ENCODE results near the gene UGT1A1.

Gene UGT1A1

GRCh38 chr2:233819884-233820773 is 60.1 kb downstream of the UGT1A1 start:
- Histone ChIP-seq H3K79me2 (ENCODE audit: insufficient read depth, low read depth) (no peaks in the 10 kb centered on the region), H3K4me3 (IDR thresholded peaks at IDR 0.05; ENCODE audit: insufficient read depth, low read depth, low read length) (no peak overlapping the region), H3K4me2 (no peak overlapping the region), H3K9ac (no peak overlapping the region), H3K36me3 (ENCODE audit: insufficient read depth) (no peaks in the 10 kb centered on the region), H3K27me3 (ENCODE audit: insufficient read depth, low read depth) (no peaks in the 10 kb centered on the region), H3K27ac (no peak overlapping the region), H2AFZ (ENCODE audit: low read depth) (no peak overlapping the region), H4K20me1 (ENCODE audit: insufficient read depth) (no peaks in the 10 kb centered on the region), H3K4me1 (ENCODE audit: low read depth, poor library complexity, severe bottlenecking) (no peaks in the 10 kb centered on the region)
- TF ChIP-seq, protein P1, sequence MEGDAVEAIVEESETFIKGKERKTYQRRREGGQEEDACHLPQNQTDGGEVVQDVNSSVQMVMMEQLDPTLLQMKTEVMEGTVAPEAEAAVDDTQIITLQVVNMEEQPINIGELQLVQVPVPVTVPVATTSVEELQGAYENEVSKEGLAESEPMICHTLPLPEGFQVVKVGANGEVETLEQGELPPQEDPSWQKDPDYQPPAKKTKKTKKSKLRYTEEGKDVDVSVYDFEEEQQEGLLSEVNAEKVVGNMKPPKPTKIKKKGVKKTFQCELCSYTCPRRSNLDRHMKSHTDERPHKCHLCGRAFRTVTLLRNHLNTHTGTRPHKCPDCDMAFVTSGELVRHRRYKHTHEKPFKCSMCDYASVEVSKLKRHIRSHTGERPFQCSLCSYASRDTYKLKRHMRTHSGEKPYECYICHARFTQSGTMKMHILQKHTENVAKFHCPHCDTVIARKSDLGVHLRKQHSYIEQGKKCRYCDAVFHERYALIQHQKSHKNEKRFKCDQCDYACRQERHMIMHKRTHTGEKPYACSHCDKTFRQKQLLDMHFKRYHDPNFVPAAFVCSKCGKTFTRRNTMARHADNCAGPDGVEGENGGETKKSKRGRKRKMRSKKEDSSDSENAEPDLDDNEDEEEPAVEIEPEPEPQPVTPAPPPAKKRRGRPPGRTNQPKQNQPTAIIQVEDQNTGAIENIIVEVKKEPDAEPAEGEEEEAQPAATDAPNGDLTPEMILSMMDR (conservative IDR thresholded peaks at IDR 0.05; ENCODE audit: low read depth, low read length) = no peak

GRCh38 chr2:233820774-233821105 is 60.7 kb downstream of the UGT1A1 start:
- Histone ChIP-seq H3K36me3 (ENCODE audit: insufficient read depth) (no peaks in the 10 kb centered on the region), H3K4me2 (no peak overlapping the region), H4K20me1 (ENCODE audit: insufficient read depth) (no peaks in the 10 kb centered on the region), H3K79me2 (ENCODE audit: insufficient read depth, low read depth) (no peaks in the 10 kb centered on the region), H3K9ac (no peak overlapping the region), H3K27ac (no peak overlapping the region), H3K4me1 (ENCODE audit: low read depth, poor library complexity, severe bottlenecking) (no peaks in the 10 kb centered on the region), H3K27me3 (ENCODE audit: insufficient read depth, low read depth) (no peaks in the 10 kb centered on the region), H3K4me3 (IDR thresholded peaks at IDR 0.05; ENCODE audit: insufficient read depth, low read depth, low read length) (no peak overlapping the region), H2AFZ (ENCODE audit: low read depth) (no peak overlapping the region)
- TF ChIP-seq, protein P1 (conservative IDR thresholded peaks at IDR 0.05; ENCODE audit: low read depth, low read length) = no peak

DNA sequence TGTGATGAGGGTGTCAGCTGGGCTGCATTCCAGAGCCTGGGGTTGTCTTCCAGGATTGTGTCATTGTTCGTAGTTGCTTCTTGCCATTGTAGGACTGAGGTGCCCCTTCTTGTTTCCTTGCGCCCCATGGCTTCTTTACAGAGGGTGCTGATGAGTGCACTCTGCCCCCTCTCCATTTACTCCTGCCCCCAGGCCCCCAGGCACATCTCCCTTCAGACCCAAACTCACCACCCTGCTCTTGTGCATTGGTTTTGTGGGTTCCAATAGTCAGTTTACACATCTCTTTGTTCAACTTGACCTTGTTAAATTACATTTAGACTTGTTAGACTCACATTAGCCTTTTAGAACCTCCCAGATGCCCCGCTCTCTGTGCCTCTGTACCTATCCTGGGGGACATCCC is 61.1 kb downstream of the UGT1A1 start:
- Histone ChIP-seq H3K9ac (no peak overlapping the region), H4K20me1 (ENCODE audit: insufficient read depth) (no peaks in the 10 kb centered on the region), H3K4me2 (no peak overlapping the region), H3K36me3 (ENCODE audit: insufficient read depth) (no peaks in the 10 kb centered on the region), H3K79me2 (ENCODE audit: insufficient read depth, low read depth) (no peaks in the 10 kb centered on the region), H3K27me3 (ENCODE audit: insufficient read depth, low read depth) (no peaks in the 10 kb centered on the region), H3K4me1 (ENCODE audit: low read depth, poor library complexity, severe bottlenecking) (no peaks in the 10 kb centered on the region), H3K27ac (no peak overlapping the region), H2AFZ (ENCODE audit: low read depth) (no peak overlapping the region), H3K4me3 (IDR thresholded peaks at IDR 0.05; ENCODE audit: insufficient read depth, low read depth, low read length) (no peak overlapping the region)
- TF ChIP-seq, protein P1 (conservative IDR thresholded peaks at IDR 0.05; ENCODE audit: low read depth, low read length) = no peak

DNA sequence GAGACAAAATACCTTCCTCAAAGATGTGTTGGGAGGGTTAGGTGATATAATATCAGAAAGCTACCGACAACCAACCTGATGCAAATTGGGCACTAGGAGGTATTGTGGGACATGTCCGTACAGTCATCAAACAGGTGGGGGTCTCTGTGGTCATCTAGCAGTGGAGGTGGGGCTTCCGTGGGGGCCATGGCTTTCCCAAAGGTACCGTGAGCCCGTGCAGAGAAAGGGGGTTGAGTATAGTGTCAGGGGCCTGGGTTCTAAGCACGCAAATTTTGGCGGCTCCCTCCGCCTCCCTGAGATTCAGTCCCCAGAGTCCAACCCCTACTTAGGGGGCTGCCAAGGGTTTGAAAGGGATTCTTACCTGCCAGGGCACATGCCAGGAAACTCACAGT is 61.6 kb downstream of the UGT1A1 start:
- no peaks in the 10 kb centered on the region for H4K20me1 ChIP-seq (ENCODE audit: insufficient read depth)
- H3K4me1 ChIP-seq (ENCODE audit: low read depth, poor library complexity, severe bottlenecking) = no peaks in the 10 kb centered on the region
- H3K27ac ChIP-seq = no peak overlapping the region
- no peak overlapping the region for H3K4me2 ChIP-seq
- no peak overlapping the region for H3K9ac ChIP-seq
- no peaks in the 10 kb centered on the region for H3K79me2 ChIP-seq (ENCODE audit: insufficient read depth, low read depth)
- H3K36me3 ChIP-seq (ENCODE audit: insufficient read depth) = no peaks in the 10 kb centered on the region
- TF ChIP-seq, protein P1 (conservative IDR thresholded peaks at IDR 0.05; ENCODE audit: low read depth, low read length) = no peak
- H3K4me3 ChIP-seq (IDR thresholded peaks at IDR 0.05; ENCODE audit: insufficient read depth, low read depth, low read length) = no peak overlapping the region
- no peaks in the 10 kb centered on the region for H3K27me3 ChIP-seq (ENCODE audit: insufficient read depth, low read depth)
- no peak overlapping the region for H2AFZ ChIP-seq (ENCODE audit: low read depth)
